Colonic mucosa (tissue), 4 donors: Measurements from ENCODE around the gene PRKCD. TPM values are rescaled to one million over a fixed set of nuclear protein-coding genes. Genes with fewer than 3 reads are reported as not detected.

Source experiments
- DNase-seq: peaks from one replicate; pipeline ENCODE4 v3.0.0-alpha.2; 2020
- H3K27ac ChIP-seq: fragments of 200-600 bp; one replicate; pipeline ENCODE4 v1.8.0; 2021
- H3K27me3 ChIP-seq: fragments of 200-600 bp; one replicate; pipeline ENCODE4 v1.8.0; 2021
- H3K36me3 ChIP-seq: fragments of 200-600 bp; one replicate; pipeline ENCODE4 v1.8.0; 2021
- H3K4me1 ChIP-seq: fragments of 200-600 bp; one replicate; pipeline ENCODE4 v1.8.0; 2021; ENCODE audit warnings: mild to moderate bottlenecking
- H3K4me3 ChIP-seq: fragments of 200-600 bp; one replicate; pipeline ENCODE4 v1.8.0; 2021
- H3K9ac ChIP-seq, 2 donors: one replicate each; pipeline ENCODE4 v1.7.0; 2013; ENCODE audit warnings: control low read depth in 2 of 2, low read depth in 2 of 2, low read length in 2 of 2
- H3K9me3 ChIP-seq: fragments of 200-600 bp; one replicate; pipeline ENCODE4 v1.8.0; 2021
- CTCF ChIP-seq: fragments of 200-600 bp; IDR thresholded peaks from one replicate; pipeline ENCODE4 v1.8.0; 2022; ENCODE audit warnings: antibody characterized with exemption, mild to moderate bottlenecking
- intact Hi-C: fragments of 100-400 bp; cut with DNase I; formaldehyde crosslinking; loops from one replicate; pipeline ENCODE4 v1.14.1; 2022
- total RNA-seq, 2 donors: library from RNA; stranded (reverse); fragmentation: NEBNext Ultra II Directional in 1 of 2; extraction: Animal tissue kit (Norgen Biotek cat#: 25700) in 1 of 2; gene quantifications; one replicate each; pipeline ENCODE4 v1.2.1, GENCODE V29; 2021
- donor health status: healthy.
- donor health status: DM: no; HTN: no; CAD: no.
- donor health status: DM: no; HTN: no; CAD: no.

The PRKCD gene
- total RNA-seq, 2 donors from 2014 or later, result 58.9 to 75.0 TPM

- Histone ChIP-seq H3K4me3 (no peak overlapping the region), H3K27ac (no peak overlapping the region), H3K9me3 (no peaks in the 10 kb centered on the region), H3K4me1 (no peaks in the 10 kb centered on the region), H3K36me3 (peaks cover 13% of the 10 kb centered on the region), H3K27me3 (no peaks in the 10 kb centered on the region), H3K9ac (no peak overlapping the region)
- intact Hi-C loops, result no loop called here
- DNase-seq, result no peak
- no peak for TF ChIP-seq CTCF
These were observed 44.1 kb upstream of the PRKCD start for GRCh38 chr3:53116956-53117355.

- no peak for TF ChIP-seq CTCF
- H3K27me3 ChIP-seq, result no peaks in the 10 kb centered on the region
- H3K9ac ChIP-seq, result no peak overlapping the region
- DNase-seq, result no peak
- intact Hi-C loops, result no loop called here
- no peaks in the 10 kb centered on the region for H3K4me1 ChIP-seq
- no peak overlapping the region for H3K27ac ChIP-seq
- no peaks in the 10 kb centered on the region for H3K9me3 ChIP-seq
- H3K4me3 ChIP-seq, result no peak overlapping the region
- peaks cover 13% of the 10 kb centered on the region for H3K36me3 ChIP-seq
These were observed 40.7 kb upstream of the PRKCD start for GRCh38 chr3:53120336-53120735.

- TF ChIP-seq CTCF, result no peak
- no peak overlapping the region for H3K9ac ChIP-seq
- no peaks in the 10 kb centered on the region for H3K9me3 ChIP-seq
- no peak overlapping the region for H3K4me3 ChIP-seq
- no peaks in the 10 kb centered on the region for H3K4me1 ChIP-seq
- DNase-seq, result no peak
- H3K36me3 ChIP-seq, result peaks cover 11% of the 10 kb centered on the region
- no peak overlapping the region for H3K27ac ChIP-seq
- H3K27me3 ChIP-seq, result no peaks in the 10 kb centered on the region
- intact Hi-C loops, result no loop called here
These were observed 38.6 kb upstream of the PRKCD start for GRCh38 chr3:53122255-53122932.

- no peaks in the 10 kb centered on the region for H3K4me1 ChIP-seq
- peaks cover 7% of the 10 kb centered on the region for H3K36me3 ChIP-seq
- no peak overlapping the region for H3K9ac ChIP-seq
- no peak overlapping the region for H3K4me3 ChIP-seq
- intact Hi-C loops, result no loop called here
- no peaks in the 10 kb centered on the region for H3K27me3 ChIP-seq
- TF ChIP-seq CTCF, result no peak
- DNase-seq, result no peak
- no peaks in the 10 kb centered on the region for H3K9me3 ChIP-seq
- H3K27ac ChIP-seq, result no peak overlapping the region
These were observed 38.1 kb upstream of the PRKCD start for GRCh38 chr3:53122933-53123305.

GRCh38 chr3:53123510-53123909, 37.5 kb upstream of the PRKCD start:
- H3K4me3 ChIP-seq, result no peak overlapping the region
- no peak for TF ChIP-seq CTCF
- no peaks in the 10 kb centered on the region for H3K27me3 ChIP-seq
- no peaks in the 10 kb centered on the region for H3K9me3 ChIP-seq
- no peak overlapping the region for H3K27ac ChIP-seq
- H3K9ac ChIP-seq, result no peak overlapping the region
- intact Hi-C loops, result no loop called here
- no peaks in the 10 kb centered on the region for H3K4me1 ChIP-seq
- DNase-seq, result no peak
- peaks cover 6% of the 10 kb centered on the region for H3K36me3 ChIP-seq
